Ecto neural progenitor cell (in vitro differentiated cells): Measurements from ENCODE around the gene ANKFY1.
"Not testable (repeated sequence)": the region's sequence is repeated elsewhere in the genome, so short reads cannot be mapped to it uniquely, and the experiment has no call there.

Experiments
- DNase-seq: peaks from one replicate; pipeline ENCODE4 v3.0.0-alpha.2; 2018; ENCODE audit warnings: low spot score

Gene ANKFY1

DNA sequence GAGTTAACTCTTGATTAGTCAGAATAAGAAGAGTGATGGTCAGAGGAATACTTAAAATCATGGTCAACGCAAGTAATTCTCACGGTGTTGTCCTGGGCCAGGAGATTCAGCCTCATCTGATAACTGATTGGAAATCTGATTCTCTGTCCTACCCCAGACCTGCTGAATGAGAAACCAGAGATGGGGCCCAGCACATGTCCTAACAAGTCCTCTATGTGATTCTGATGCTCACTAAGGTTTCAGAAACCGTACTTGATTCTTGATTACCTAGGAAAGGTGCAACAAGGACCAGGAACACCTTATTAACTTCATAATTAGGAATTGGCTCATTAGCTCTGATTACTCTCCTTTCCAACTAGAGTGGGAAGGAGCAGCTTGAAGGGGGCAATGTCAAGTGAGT is 44.5 kb downstream of the ANKFY1 start:
- no peak for DNase-seq

DNA sequence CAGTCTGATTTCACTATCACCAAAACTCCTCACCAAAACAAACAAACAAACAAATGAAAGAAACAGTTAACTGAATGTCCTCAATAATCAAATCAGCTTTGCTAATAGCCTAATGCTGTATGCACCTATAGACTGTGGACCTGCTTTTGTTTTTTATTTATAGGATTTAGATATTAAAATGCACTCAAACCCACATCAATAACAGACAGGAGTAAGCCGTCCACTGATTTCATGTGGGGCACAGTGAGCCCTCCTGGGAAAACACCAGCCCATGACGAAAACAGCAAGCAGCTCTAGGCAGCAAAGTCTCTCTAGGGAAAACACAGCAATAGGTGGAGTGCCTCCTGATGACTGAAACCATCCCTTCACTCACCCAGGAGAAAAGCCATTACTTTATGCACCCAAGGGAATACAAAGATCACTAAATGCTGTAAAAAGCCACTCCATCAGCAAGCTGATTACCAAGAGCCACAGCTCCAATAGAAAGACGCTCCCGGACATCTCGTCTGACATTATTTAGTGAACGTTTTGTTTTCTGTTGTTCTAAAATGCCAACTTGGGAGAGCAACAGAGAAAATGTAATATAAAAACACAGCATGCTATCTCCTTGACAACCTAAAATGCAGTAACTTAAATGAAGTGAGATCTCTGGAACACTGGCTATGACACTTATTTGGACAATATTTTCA is 47.8 kb downstream of the ANKFY1 start:
- no peak for DNase-seq

DNA sequence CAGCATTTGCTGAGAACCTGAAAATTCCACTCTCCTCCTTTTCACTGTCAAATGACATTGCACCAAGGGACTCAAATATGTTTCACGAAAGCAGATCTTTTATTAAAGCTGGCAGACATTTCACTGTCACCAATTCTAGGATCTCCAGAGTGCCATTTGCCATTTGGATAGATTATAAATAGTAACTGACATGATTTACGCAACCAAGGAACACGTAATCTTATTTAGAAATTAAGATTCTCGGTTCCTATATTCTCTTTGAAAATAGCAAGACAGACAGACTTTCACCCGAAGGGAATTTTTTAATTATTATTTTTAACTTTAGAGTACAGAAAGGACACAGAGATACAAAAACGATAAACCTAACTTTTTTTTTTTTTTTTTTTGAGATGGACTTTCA is 49.6 kb downstream of the ANKFY1 start:
- no peak for DNase-seq

- no peak for DNase-seq
Observed at GRCh38 chr17:4209611-4210010, 54.2 kb downstream of the ANKFY1 start.

- no peak for DNase-seq
Observed at GRCh38 chr17:4208238-4208637, 55.5 kb downstream of the ANKFY1 start.

GRCh38 chr17:4206962-4207361 is 56.8 kb downstream of the ANKFY1 start:
- DNase-seq = no peak

- no peak for DNase-seq
Observed at GRCh38 chr17:4205917-4206316, 57.9 kb downstream of the ANKFY1 start.

DNA sequence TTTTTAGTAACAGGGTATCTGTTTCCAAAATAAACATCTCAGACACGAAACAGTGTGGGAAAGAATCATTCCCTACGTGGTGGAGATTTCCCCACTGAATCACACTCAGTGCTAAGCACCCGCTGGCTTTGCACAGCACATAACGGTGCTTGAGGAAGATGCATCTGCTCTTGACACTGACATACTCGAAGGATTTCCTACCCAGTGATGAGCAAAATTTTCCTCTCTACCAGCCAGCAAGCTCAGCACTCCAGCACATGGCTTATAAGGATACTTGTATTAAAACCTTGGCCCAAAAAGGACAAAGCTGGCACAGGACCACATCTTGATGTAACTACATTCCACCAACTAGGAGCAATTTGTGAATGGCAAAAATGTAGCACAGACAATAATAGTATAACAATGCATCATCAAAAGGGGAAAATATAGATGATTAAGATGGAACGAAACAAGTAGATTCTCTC is 59.0 kb downstream of the ANKFY1 start:
- DNase-seq = no peak

DNA sequence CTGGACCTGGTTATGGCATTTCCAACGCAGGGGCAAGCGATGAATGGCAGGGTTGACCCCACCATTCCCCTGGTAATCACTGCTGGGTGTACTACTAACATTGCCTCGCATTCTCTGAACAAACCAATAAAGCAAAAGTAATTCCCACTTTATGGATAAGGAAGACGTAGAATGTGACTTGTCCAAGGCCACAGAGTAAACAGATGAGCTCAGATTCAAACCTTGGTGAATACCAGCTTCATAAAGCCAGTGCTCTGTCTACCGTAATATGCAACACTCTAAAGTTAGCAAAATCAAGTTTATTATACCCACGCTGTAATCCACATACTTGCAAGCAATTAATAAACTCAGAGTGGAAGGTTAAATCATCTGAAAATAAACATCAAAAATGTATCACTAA is 59.6 kb downstream of the ANKFY1 start:
- DNase-seq = no peak

GRCh38 chr17:4201226-4201625 is 62.6 kb downstream of the ANKFY1 start:
- no peak for DNase-seq

DNA sequence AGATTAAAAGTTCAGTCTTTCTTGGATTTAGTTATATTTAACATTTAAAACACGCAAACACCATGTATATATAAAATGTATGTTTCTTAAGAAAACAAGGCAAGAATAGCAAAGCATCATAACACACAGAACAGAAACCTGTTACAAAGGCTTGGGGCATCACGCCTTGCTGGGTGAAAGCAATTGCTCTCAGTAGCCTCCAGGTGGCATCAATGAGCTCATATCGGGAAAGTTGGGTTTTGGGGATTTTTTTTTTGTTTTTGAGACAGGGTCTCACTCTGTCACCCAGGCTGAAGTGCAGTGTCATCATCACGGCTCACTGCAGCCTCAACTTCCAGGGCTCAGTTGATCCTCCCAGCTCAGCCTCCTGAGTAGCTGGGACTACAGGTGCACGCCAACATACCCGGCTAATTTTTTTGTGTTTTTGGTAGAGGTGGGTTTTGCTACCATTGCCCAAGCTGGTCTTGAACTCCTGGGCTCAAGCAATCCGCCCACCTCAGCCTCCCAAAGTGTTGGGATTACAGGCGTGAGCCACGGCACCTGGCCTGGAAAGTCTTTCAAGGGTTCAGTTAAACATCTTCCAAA is 63.9 kb downstream of the ANKFY1 start:
- no peak for DNase-seq

GRCh38 chr17:4198995-4199394 is 64.8 kb downstream of the ANKFY1 start:
- DNase-seq = no peak

DNA sequence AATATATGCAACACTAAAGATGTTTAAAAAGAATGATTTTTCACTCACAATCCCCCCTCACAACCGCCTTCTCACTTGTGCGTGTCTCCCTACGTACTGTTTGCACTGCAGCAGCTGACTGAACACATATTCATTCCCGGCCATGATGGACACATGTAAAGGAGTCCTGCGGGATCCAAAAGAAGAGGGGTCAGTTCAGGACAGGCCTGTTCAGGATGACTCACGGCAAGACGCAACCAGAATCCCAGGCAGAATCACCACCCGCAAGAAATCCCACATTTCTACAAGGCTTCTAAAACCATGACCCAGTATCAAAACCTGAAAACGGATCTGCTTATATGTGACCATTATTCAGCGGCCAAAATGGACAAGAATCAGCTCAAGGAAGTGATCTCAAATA is 68.5 kb downstream of the ANKFY1 start:
- DNase-seq = no peak

- no peak for DNase-seq
Observed at GRCh38 chr17:4194796-4195195, 69.0 kb downstream of the ANKFY1 start.

GRCh38 chr17:4190791-4191190 is 73.0 kb downstream of the ANKFY1 start:
- not testable (repeated sequence) for DNase-seq

GRCh38 chr17:4189280-4189679 is 74.5 kb downstream of the ANKFY1 start:
- DNase-seq = no peak

- no peak for DNase-seq
Observed at GRCh38 chr17:4188076-4188475, 75.7 kb downstream of the ANKFY1 start.

DNA sequence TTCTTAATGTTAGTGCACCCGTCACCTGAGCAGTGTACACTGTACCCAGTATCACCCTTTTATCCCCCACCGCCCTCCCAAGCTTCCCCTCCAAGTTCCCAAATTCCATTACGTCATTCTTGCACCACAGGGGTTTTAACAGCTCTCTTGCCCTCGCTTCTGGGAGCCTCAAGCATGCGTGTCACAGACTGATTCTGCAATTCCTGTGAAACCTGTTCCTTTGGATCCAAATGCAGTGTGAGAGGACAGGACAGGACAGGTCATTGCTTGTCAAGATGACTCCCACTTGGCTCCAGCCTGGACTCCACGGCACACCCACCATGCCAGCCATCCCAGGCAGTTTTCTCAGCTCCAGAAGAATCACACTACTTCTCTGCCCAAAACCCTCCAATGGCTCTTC is 76.7 kb downstream of the ANKFY1 start:
- no peak for DNase-seq

GRCh38 chr17:4186357-4186881 is 77.4 kb downstream of the ANKFY1 start:
- DNase-seq = no peak

- DNase-seq = no peak
Observed at GRCh38 chr17:4185656-4186055, 78.1 kb downstream of the ANKFY1 start.

- no peak for DNase-seq
Observed at GRCh38 chr17:4184811-4185210, 79.0 kb downstream of the ANKFY1 start.

GRCh38 chr17:4182043-4182442 is 81.7 kb downstream of the ANKFY1 start:
- DNase-seq = no peak

- DNase-seq = no peak
Observed at GRCh38 chr17:4180791-4181190, 83.0 kb downstream of the ANKFY1 start.

DNA sequence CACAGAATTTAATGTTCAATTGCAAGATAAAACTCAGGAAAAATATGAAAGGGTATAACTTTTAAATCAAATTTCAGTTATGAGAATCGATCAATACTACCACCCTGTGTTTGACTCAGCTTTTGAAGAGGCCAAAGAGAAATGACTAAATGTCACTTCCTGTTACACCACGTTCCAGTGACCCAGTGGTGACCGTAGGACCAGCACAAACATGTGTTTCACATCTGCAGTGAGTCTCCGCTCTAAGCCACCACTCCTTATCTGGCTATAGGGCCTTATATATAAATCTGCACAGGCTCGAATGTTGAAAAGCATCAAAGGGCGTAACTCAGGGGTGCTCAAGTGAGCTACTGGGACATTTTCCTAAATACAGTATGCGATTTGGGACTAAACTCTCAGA is 84.7 kb downstream of the ANKFY1 start:
- no peak for DNase-seq
